Suprapubic skin (tissue), 4 donors: ENCODE measurements around the gene SHISA3. TPM values are rescaled to one million over a fixed set of nuclear protein-coding genes. Genes with fewer than 3 reads are reported as not detected.

Experiments
- DNase-seq, 2 donors: peaks; one replicate each; pipeline ENCODE4 v3.0.0-alpha.2; 2019; ENCODE audit warnings: low spot score in 2 of 2
- H3K27ac ChIP-seq: fragments of 200-600 bp; sonication (generic); one replicate; pipeline ENCODE4 v1.5.1; 2019
- H3K27me3 ChIP-seq: fragments of 200-600 bp; sonication (generic); one replicate; pipeline ENCODE4 v1.5.1; 2019
- H3K36me3 ChIP-seq: fragments of 200-600 bp; sonication (generic); one replicate; pipeline ENCODE4 v1.5.1; 2019
- H3K4me1 ChIP-seq: fragments of 200-600 bp; sonication (generic); one replicate; pipeline ENCODE4 v1.5.1; 2019
- H3K4me3 ChIP-seq: fragments of 200-600 bp; sonication (generic); one replicate; pipeline ENCODE4 v1.5.1; 2019; ENCODE audit warnings: mild to moderate bottlenecking
- H3K9me3 ChIP-seq: fragments of 200-600 bp; sonication (generic); one replicate; pipeline ENCODE4 v1.5.1; 2019
- EP300 ChIP-seq: sonication (generic); formaldehyde crosslinking; IDR thresholded peaks from one replicate; pipeline ENCODE4 v1.6.1; 2017; ENCODE audit warnings: antibody characterized with exemption
- POLR2A ChIP-seq, 2 donors: fragments of 450-650 bp; IDR thresholded peaks; one replicate each; pipeline ENCODE4 v1.6.1; 2017; ENCODE audit warnings: antibody characterized with exemption in 2 of 2, mild to moderate bottlenecking in 2 of 2, moderate library complexity in 2 of 2
- POLR2AphosphoS5 ChIP-seq, 3 donors: sonication (generic); formaldehyde crosslinking; IDR thresholded peaks; one replicate each; pipeline ENCODE4 v1.6.1; 2017; ENCODE audit warnings: antibody characterized with exemption in 3 of 3
- WGBS: methylation state at CpG from one replicate; pipeline ENCODE4 v1.1.5; 2018; 5-methylcytosine and 5-hydroxymethylcytosine counted together
- total RNA-seq, 4 donors: library from RNA; depleted of rRNA; stranded (reverse); fragments of >200 nt; gene quantifications; one replicate each; pipeline ENCODE4 v1.1.0, GENCODE V29; 2016
- TF ChIP-seq, protein P1 (sequence below), 2 donors: fragments of 200-600 bp in 1 of 2; fragments of 450-650 bp in 1 of 2; sonication (generic) in 1 of 2; IDR thresholded peaks; one replicate each; pipeline ENCODE4 v1.5.1; 2016 to 2019; ENCODE audit warnings: antibody characterized with exemption in 2 of 2, mild to moderate bottlenecking in 1 of 2, moderate library complexity in 1 of 2

The SHISA3 gene
- under 1 TPM in 1 of 4 donors, not detected in 3; 0.72 TPM for total RNA-seq

DNA sequence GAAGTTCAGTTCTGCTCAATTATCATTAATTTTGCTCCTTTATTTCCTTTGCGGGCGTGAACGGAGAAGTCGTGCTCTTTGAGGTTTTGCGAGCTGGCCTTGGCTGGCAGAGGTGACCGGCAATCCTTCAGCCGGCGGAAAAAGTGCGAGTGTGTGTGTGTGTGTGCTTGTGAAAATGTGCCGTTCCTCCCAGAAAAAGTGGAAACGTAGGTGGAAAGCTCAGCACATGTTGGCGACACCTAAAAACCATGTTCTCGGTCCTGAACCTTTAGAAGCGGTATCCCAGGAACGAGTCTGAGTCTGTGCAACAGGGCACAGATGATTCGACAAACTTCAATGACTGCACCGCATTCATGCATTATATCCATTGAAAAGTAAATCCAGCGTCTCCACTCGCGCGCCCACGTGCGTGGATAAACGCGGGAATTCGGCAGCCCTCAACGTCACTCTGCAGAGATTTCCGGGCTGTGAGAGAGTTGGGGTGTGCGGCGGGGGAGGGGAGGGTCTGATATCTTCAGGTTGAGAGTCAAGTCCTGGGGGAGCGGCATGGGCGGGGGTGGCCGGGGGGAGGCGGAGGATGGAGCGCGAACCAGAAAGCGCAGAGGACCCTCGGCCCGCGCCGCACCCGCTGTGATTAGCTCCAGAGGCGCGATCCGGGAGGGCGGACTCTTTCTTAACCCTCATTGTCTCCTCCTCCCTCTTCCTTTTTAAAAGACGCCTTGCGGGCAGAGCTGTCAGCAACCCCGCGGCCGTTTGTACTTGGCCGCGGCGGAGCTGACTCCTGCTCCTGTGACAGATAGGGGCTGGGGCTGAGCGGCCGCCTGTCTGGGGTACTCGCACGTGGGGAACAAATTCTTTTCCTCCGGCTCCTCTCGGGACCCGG is at the start of gene SHISA3:
TSS of gene SHISA3 (plus strand) at position 737 of the 883 bp plus-strand sequence. CDS start 569 bp downstream, outside the sequence.
- peaks cover 59% of the 10 kb centered on the region for H3K27me3 ChIP-seq
- no peak for DNase-seq
- WGBS: 8% methylated on average over 48 of the region's 61 CpGs

DNA sequence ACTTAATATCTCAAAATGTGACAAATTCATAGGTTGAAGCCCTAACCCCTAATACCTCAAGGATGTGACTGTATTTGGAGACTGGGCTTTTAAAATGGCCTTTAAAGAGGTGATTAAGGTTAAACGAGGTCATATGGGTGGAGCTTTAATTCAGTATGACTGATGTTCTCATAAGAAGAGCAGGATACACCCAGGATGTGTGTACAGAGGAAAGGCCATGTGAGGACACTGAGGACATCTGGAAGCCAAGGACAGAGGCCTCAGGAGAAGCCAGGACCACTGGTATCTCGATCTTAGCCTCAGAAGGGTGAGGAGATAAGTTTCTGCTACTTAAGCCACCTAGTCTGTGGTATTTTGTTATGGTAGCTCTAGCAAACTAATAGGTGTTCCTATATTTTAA is 49.0 kb upstream of the SHISA3 start:
- no peaks in the 10 kb centered on the region for H3K36me3 ChIP-seq
- H3K27me3 ChIP-seq: no peaks in the 10 kb centered on the region
- no peak for DNase-seq
- WGBS: 64% methylated on average over 2 of the region's 2 CpGs
- no peak overlapping the region for H3K27ac ChIP-seq
- no peak overlapping the region for H3K4me3 ChIP-seq
- no peaks in the 10 kb centered on the region for H3K9me3 ChIP-seq
- H3K4me1 ChIP-seq: no peaks in the 10 kb centered on the region
- TF ChIP-seq, protein P1, sequence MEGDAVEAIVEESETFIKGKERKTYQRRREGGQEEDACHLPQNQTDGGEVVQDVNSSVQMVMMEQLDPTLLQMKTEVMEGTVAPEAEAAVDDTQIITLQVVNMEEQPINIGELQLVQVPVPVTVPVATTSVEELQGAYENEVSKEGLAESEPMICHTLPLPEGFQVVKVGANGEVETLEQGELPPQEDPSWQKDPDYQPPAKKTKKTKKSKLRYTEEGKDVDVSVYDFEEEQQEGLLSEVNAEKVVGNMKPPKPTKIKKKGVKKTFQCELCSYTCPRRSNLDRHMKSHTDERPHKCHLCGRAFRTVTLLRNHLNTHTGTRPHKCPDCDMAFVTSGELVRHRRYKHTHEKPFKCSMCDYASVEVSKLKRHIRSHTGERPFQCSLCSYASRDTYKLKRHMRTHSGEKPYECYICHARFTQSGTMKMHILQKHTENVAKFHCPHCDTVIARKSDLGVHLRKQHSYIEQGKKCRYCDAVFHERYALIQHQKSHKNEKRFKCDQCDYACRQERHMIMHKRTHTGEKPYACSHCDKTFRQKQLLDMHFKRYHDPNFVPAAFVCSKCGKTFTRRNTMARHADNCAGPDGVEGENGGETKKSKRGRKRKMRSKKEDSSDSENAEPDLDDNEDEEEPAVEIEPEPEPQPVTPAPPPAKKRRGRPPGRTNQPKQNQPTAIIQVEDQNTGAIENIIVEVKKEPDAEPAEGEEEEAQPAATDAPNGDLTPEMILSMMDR (IDR thresholded peaks at IDR 0.05): no peak
- TF ChIP-seq POLR2AphosphoS5 (IDR thresholded peaks at IDR 0.05): no peak
- no peak for TF ChIP-seq EP300
- no peak for TF ChIP-seq POLR2A (IDR thresholded peaks at IDR 0.05)

More for the DNA sequence above, at the start of gene SHISA3:
- no peak for TF ChIP-seq POLR2AphosphoS5 (IDR thresholded peaks at IDR 0.05)
- peak within 1 kb of the TSS; percentile 54 for H3K4me3 ChIP-seq
- H3K9me3 ChIP-seq: no peaks in the 10 kb centered on the region
- H3K4me1 ChIP-seq: peaks cover 26% of the 10 kb centered on the region
- H3K27ac ChIP-seq: no peak within 1 kb of the TSS
- no peaks in the 10 kb centered on the region for H3K36me3 ChIP-seq

DNA sequence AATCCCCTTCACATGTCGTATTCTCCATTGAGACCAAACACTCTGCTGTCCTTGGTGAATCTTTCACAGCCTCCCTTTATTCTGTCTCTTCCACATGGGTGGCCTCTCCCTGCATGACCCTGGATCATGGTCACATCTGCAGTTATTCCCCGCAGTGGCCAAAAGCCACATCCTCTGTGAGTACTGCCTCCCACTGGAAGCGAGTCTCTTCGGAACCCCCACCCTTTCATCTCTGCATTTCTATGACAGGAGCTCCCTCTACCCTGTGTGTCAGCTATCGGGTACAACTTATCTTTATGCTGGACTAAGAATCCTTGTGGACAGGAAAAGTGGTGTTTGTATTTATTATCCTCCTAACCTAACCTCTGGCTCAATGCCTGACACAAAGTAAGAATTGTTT is 48.6 kb upstream of the SHISA3 start:
- Histone ChIP-seq H3K36me3 (no peaks in the 10 kb centered on the region), H3K27me3 (no peaks in the 10 kb centered on the region), H3K27ac (no peak overlapping the region), H3K4me3 (no peak overlapping the region), H3K9me3 (no peaks in the 10 kb centered on the region), H3K4me1 (no peaks in the 10 kb centered on the region)
- TF ChIP-seq POLR2A (IDR thresholded peaks at IDR 0.05) (no peak), POLR2AphosphoS5 (IDR thresholded peaks at IDR 0.05) (no peak), EP300 (no peak)
- TF ChIP-seq, protein P1 (IDR thresholded peaks at IDR 0.05): no peak
- no peak for DNase-seq
- WGBS: 83% methylated on average over 5 of the region's 5 CpGs

GRCh38 chr4:42350611-42351182 is 46.6 kb upstream of the SHISA3 start:
- no peaks in the 10 kb centered on the region for H3K27me3 ChIP-seq
- H3K4me3 ChIP-seq: no peak overlapping the region
- DNase-seq: no peak
- H3K36me3 ChIP-seq: no peaks in the 10 kb centered on the region
- TF ChIP-seq POLR2A (IDR thresholded peaks at IDR 0.05): no peak
- no peaks in the 10 kb centered on the region for H3K9me3 ChIP-seq
- H3K27ac ChIP-seq: no peak overlapping the region
- WGBS: 90% methylated on average over 4 of the region's 4 CpGs
- H3K4me1 ChIP-seq: no peaks in the 10 kb centered on the region

DNA sequence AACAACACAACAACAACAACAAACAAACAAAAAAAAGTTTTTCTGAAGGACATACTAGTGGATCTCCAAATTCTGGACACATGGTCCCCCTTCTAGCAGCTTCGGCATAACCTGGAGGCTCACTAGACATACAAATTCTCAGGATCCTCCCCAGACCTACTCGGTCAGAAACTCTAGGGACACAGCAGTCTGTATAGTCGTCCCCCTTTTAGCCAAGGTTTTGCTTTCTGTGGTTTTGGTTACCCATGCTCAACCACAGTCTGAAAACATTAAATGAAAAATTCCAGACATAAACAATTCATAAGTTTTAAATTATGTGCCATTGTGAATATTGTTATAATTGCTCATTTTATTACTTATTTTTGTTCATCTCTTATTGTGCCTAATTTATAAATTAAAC is 45.2 kb upstream of the SHISA3 start:
- TF ChIP-seq, protein P1 (IDR thresholded peaks at IDR 0.05): no peak
- TF ChIP-seq EP300 (no peak), POLR2A (IDR thresholded peaks at IDR 0.05) (no peak), POLR2AphosphoS5 (IDR thresholded peaks at IDR 0.05) (no peak)
- Histone ChIP-seq H3K4me3 (no peak overlapping the region), H3K27ac (no peak overlapping the region), H3K9me3 (no peaks in the 10 kb centered on the region), H3K27me3 (peaks cover 4% of the 10 kb centered on the region), H3K36me3 (no peaks in the 10 kb centered on the region), H3K4me1 (no peaks in the 10 kb centered on the region)
- DNase-seq: no peak
- WGBS: 89% methylated on average over 3 of the region's 3 CpGs

- H3K9me3 ChIP-seq: no peaks in the 10 kb centered on the region
- no peaks in the 10 kb centered on the region for H3K4me1 ChIP-seq
- H3K27ac ChIP-seq: no peak overlapping the region
- TF ChIP-seq POLR2A (IDR thresholded peaks at IDR 0.05): no peak
- H3K4me3 ChIP-seq: no peak overlapping the region
- 72% methylated on average over 5 of the region's 5 CpGs for WGBS
- no peaks in the 10 kb centered on the region for H3K36me3 ChIP-seq
- peaks cover 4% of the 10 kb centered on the region for H3K27me3 ChIP-seq
- DNase-seq: no peak
Observed at GRCh38 chr4:42357325-42357724, 40.0 kb upstream of the SHISA3 start.
